HEK293 (cell line): ENCODE data around the gene LASP1.
"Not testable (repeated sequence)": the region's sequence is repeated elsewhere in the genome, so short reads cannot be mapped to it uniquely, and the experiment has no call there.

Experiments
- CTCF ChIA-PET: fragments of 350-600 bp; formaldehyde crosslinking; extraction: SDS; loops from one replicate; lab custom pipeline; 2021; ENCODE audit warnings: antibody characterized with exemption; lab: Yijun Ruan, JAX
- POLR2A ChIA-PET: fragments of 300-600 bp; formaldehyde crosslinking; extraction: SDS; loops from one replicate; lab custom pipeline; 2020; ENCODE audit warnings: antibody characterized with exemption, inconsistent platforms; lab: Yijun Ruan, JAX
- H3K27ac ChIP-seq: fragments of 200-500 bp; sonication (Bioruptor generic); 2 replicates; pipeline ENCODE4 v1.5.1; 2014; ENCODE audit warnings: low read depth, low read length, control low read depth, inconsistent platforms; ENCODE audit errors: extremely low read depth
- H3K36me3 ChIP-seq, 2 experiments: fragments of 200-500 bp in 1 of 2; sonication (Bioruptor generic) in 1 of 2; 1 replicate in 1 of 2; 2 replicates in 1 of 2; pipeline ENCODE4 v1.5.1; 2014 to 2017; ENCODE audit warnings: inconsistent platforms in 2 of 2, low read length in 2 of 2; ENCODE audit not compliant: control insufficient read depth in 2 of 2, insufficient read depth in 1 of 2
- H3K4me1 ChIP-seq: fragments of 200-500 bp; sonication (Bioruptor generic); 2 replicates; pipeline ENCODE4 v1.5.1; 2014; ENCODE audit warnings: mild to moderate bottlenecking, low read length, inconsistent platforms; ENCODE audit not compliant: control insufficient read depth, insufficient read depth
- H3K4me3 ChIP-seq: 2 replicates; pipeline ENCODE4 v1.5.1; 2011; ENCODE audit warnings: low read depth, mild to moderate bottlenecking, control low read depth, low read length, moderate library complexity
- H3K9me3 ChIP-seq: fragments of 200-500 bp; sonication (Bioruptor generic); 2 replicates; pipeline ENCODE4 v1.5.1; 2014; ENCODE audit warnings: low read depth, low read length, inconsistent platforms; ENCODE audit not compliant: control insufficient read depth, insufficient read depth
- CTCF ChIP-seq: fragments of 450-650 bp; formaldehyde crosslinking; IDR thresholded peaks from 2 replicates; pipeline ENCODE4 v1.5.1; 2016; ENCODE audit warnings: missing biosample characterization, missing genetic modification characterization
- GLI4 ChIP-seq: fragments of 450-650 bp; formaldehyde crosslinking; IDR thresholded peaks from 2 replicates; pipeline ENCODE4 v1.5.1; 2016; ENCODE audit warnings: missing biosample characterization, missing genetic modification characterization
- KLF1 ChIP-seq: fragments of 450-650 bp; formaldehyde crosslinking; IDR thresholded peaks from 2 replicates; pipeline ENCODE4 v1.5.1; 2016; ENCODE audit warnings: missing biosample characterization, missing genetic modification characterization
- KLF9 ChIP-seq: fragments of 450-650 bp; formaldehyde crosslinking; IDR thresholded peaks from 2 replicates; pipeline ENCODE4 v1.5.1; 2016; ENCODE audit warnings: missing biosample characterization, missing genetic modification characterization, low read depth
- ZBTB17 ChIP-seq: fragments of 450-650 bp; formaldehyde crosslinking; IDR thresholded peaks from 2 replicates; pipeline ENCODE4 v1.5.1; 2016; ENCODE audit warnings: missing biosample characterization, missing genetic modification characterization
- ZBTB8A ChIP-seq: fragments of 450-650 bp; formaldehyde crosslinking; IDR thresholded peaks from 2 replicates; pipeline ENCODE4 v1.5.1; 2016; ENCODE audit warnings: missing biosample characterization, missing genetic modification characterization
- ZEB2 ChIP-seq: fragments of 450-650 bp; formaldehyde crosslinking; IDR thresholded peaks from 2 replicates; pipeline ENCODE4 v1.5.1; 2016; ENCODE audit warnings: missing biosample characterization, missing genetic modification characterization
- ZFP3 ChIP-seq: fragments of 450-650 bp; formaldehyde crosslinking; IDR thresholded peaks from 2 replicates; pipeline ENCODE4 v1.5.1; 2016; ENCODE audit warnings: low read depth, missing biosample characterization, missing genetic modification characterization
- ZFP37 ChIP-seq: fragments of 450-650 bp; formaldehyde crosslinking; IDR thresholded peaks from 2 replicates; pipeline ENCODE4 v1.5.1; 2016; ENCODE audit warnings: missing biosample characterization, missing genetic modification characterization
- ZNF10 ChIP-seq: fragments of 450-650 bp; formaldehyde crosslinking; IDR thresholded peaks from 2 replicates; pipeline ENCODE4 v1.5.1; 2017; ENCODE audit warnings: missing biosample characterization, missing genetic modification characterization
- ZNF121 ChIP-seq: fragments of 450-650 bp; formaldehyde crosslinking; IDR thresholded peaks from 2 replicates; pipeline ENCODE4 v1.5.1; 2016; ENCODE audit warnings: missing biosample characterization, missing genetic modification characterization
- ZNF148 ChIP-seq: fragments of 450-650 bp; formaldehyde crosslinking; IDR thresholded peaks from 2 replicates; pipeline ENCODE4 v1.5.0; 2017; ENCODE audit warnings: missing biosample characterization, missing genetic modification characterization, borderline replicate concordance
- ZNF16 ChIP-seq: fragments of 450-650 bp; formaldehyde crosslinking; IDR thresholded peaks from 2 replicates; pipeline ENCODE4 v1.5.1; 2016; ENCODE audit warnings: low read depth, missing biosample characterization, missing genetic modification characterization
- ZNF2 ChIP-seq: fragments of 450-650 bp; formaldehyde crosslinking; IDR thresholded peaks from 2 replicates; pipeline ENCODE4 v1.5.1; 2016; ENCODE audit warnings: missing biosample characterization, missing genetic modification characterization
- ZNF362 ChIP-seq: fragments of 450-650 bp; formaldehyde crosslinking; IDR thresholded peaks from 2 replicates; pipeline ENCODE4 v1.5.1; 2016; ENCODE audit warnings: missing biosample characterization, missing genetic modification characterization
- ZNF366 ChIP-seq: fragments of 450-650 bp; formaldehyde crosslinking; conservative IDR thresholded peaks from 2 replicates; pipeline ENCODE4 v1.5.1; 2016; ENCODE audit warnings: missing biosample characterization, missing genetic modification characterization
- ZNF558 ChIP-seq: fragments of 450-650 bp; formaldehyde crosslinking; IDR thresholded peaks from 2 replicates; pipeline ENCODE4 v1.5.1; 2016; ENCODE audit warnings: missing biosample characterization, missing genetic modification characterization
- ZNF629 ChIP-seq: fragments of 450-650 bp; formaldehyde crosslinking; IDR thresholded peaks from 2 replicates; pipeline ENCODE4 v1.5.1; 2017; ENCODE audit warnings: missing biosample characterization, missing genetic modification characterization
- ZNF654 ChIP-seq: fragments of 450-650 bp; formaldehyde crosslinking; IDR thresholded peaks from 2 replicates; pipeline ENCODE4 v1.5.1; 2016; ENCODE audit warnings: low read depth, missing biosample characterization, missing genetic modification characterization
- ZNF660 ChIP-seq: fragments of 450-650 bp; IDR thresholded peaks from 2 replicates; pipeline ENCODE4 v1.5.1; 2018; ENCODE audit warnings: missing biosample characterization, mild to moderate bottlenecking, missing genetic modification characterization
- ZNF692 ChIP-seq: fragments of 450-650 bp; formaldehyde crosslinking; IDR thresholded peaks from 2 replicates; pipeline ENCODE4 v1.5.1; 2016; ENCODE audit warnings: missing biosample characterization, missing genetic modification characterization
- ZNF707 ChIP-seq: fragments of 450-650 bp; formaldehyde crosslinking; IDR thresholded peaks from 2 replicates; pipeline ENCODE4 v1.5.1; 2016; ENCODE audit warnings: missing biosample characterization, missing genetic modification characterization
- ZNF76 ChIP-seq: fragments of 450-650 bp; formaldehyde crosslinking; IDR thresholded peaks from 2 replicates; pipeline ENCODE4; 2016; ENCODE audit warnings: low read depth, missing biosample characterization, missing genetic modification characterization, borderline replicate concordance
- ZNF837 ChIP-seq: fragments of 450-650 bp; formaldehyde crosslinking; IDR thresholded peaks from 2 replicates; pipeline ENCODE4 v1.5.1; 2016; ENCODE audit warnings: missing biosample characterization, missing genetic modification characterization

Gene LASP1

GRCh38 chr17:38855101-38855714 is 14.7 kb upstream of the LASP1 start:
- H3K36me3 ChIP-seq, result peaks cover 25 to 32% of the 10 kb centered on the region in 2 experiments
- not testable (repeated sequence) for H3K9me3 ChIP-seq, H3K4me3 ChIP-seq, H3K4me1 ChIP-seq, H3K27ac ChIP-seq
- 0 out of 2 replicates have a peak, but pooled peaks have one; percentile 17 for TF ChIP-seq ZNF366 (tag by site-specific recombination)
- POLR2A ChIA-PET, result interaction anchor here (1.5 to 3.1 kb wide), 4 partner anchors 15 to 33 kb away, joined by 6 to 62 read pairs (median 9); partner anchors contain the start of genes CWC25 and LASP1
- CTCF ChIA-PET, result interaction anchor here (1.0 to 1.2 kb wide), 2 partner anchors 82 to 298 kb away, joined by 4 to 5 read pairs; no protein-coding TSS in a partner anchor

GRCh38 chr17:38857271-38857670 is 12.6 kb upstream of the LASP1 start:
- Histone ChIP-seq H3K4me3 (no peak overlapping the region), H3K4me1 (no peaks in the 10 kb centered on the region), H3K36me3 (peaks cover 4 to 11% of the 10 kb centered on the region in 2 experiments), H3K27ac (no peak overlapping the region), H3K9me3 (no peaks in the 10 kb centered on the region)
- 0 out of 2 replicates have a peak, but pooled peaks have one; percentile 14 for TF ChIP-seq ZBTB17 (tag by site-specific recombination)
- no peak for TF ChIP-seq ZNF148
- no peak for TF ChIP-seq GLI4 (tag by site-specific recombination)
- TF ChIP-seq KLF9 (tag by site-specific recombination), result no peak
- TF ChIP-seq CTCF, result no peak
- CTCF ChIA-PET, result interaction anchor here (0.6 to 0.9 kb wide), 3 partner anchors 23 to 296 kb away, joined by 3 to 4 read pairs (median 3); no protein-coding TSS in a partner anchor
- POLR2A ChIA-PET, result interaction anchor here (1.1 to 1.8 kb wide), 2 partner anchors 13 kb away, joined by 4 to 6 read pairs; partner anchors contain the start of gene LASP1

GRCh38 chr17:38861399-38861843 is 8.4 kb upstream of the LASP1 start:
- Histone ChIP-seq H3K27ac (no peak overlapping the region), H3K4me3 (no peak overlapping the region), H3K4me1 (no peaks in the 10 kb centered on the region), H3K9me3 (no peaks in the 10 kb centered on the region), H3K36me3 (no peaks in the 10 kb centered on the region)
- CTCF ChIA-PET, result interaction anchor here (0.7 to 1.1 kb wide), 4 partner anchors 21 to 374 kb away, joined by 3 to 5 read pairs (median 4); no protein-coding TSS in a partner anchor
- POLR2A ChIA-PET, result interaction anchor here (0.6 to 2.4 kb wide), 6 partner anchors 8 to 41 kb away, joined by 3 to 13 read pairs (median 4); partner anchors contain the start of gene LASP1
- TF ChIP-seq ZNF362 (tag by site-specific recombination) (no peak), ZNF629 (tag by site-specific recombination) (peak; percentile 73; the same call in 1 of the 2 replicates), ZNF558 (tag by site-specific recombination) (no peak), ZNF121 (no peak), ZNF366 (tag by site-specific recombination) (peak; percentile 54), ZNF660 (tag by site-specific recombination) (peak; percentile 91), ZNF707 (tag by site-specific recombination) (no peak), ZEB2 (tag by site-specific recombination) (peak; percentile 90), ZNF2 (tag by site-specific recombination) (peak; percentile 27; the same call in 1 of the 2 replicates), ZNF692 (tag by site-specific recombination) (0 out of 2 replicates have a peak, but pooled peaks have one; percentile 22), ZNF16 (tag by site-specific recombination) (no peak), ZNF837 (tag by site-specific recombination) (no peak), ZBTB8A (peak; percentile 26), ZFP37 (no peak), ZFP3 (tag by site-specific recombination) (no peak), ZNF10 (tag by site-specific recombination) (no peak), ZNF76 (peak; percentile 62; the same call in 1 of the 2 replicates), ZNF654 (tag by site-specific recombination) (no peak; the same call in 1 of the 2 replicates), KLF1 (tag by site-specific recombination) (no peak; the same call in none of the 2 replicates)
